Spleen (tissue), 11 donors: Measurements from ENCODE around the gene KCNG2. TPM values are rescaled to one million over a fixed set of nuclear protein-coding genes. Genes with fewer than 3 reads are reported as not detected.

Experiments
- DNase-seq: peaks from one replicate; pipeline ENCODE4 v3.0.0-alpha.2; 2020
- H3K27ac ChIP-seq, 8 donors: fragments of 200-600 bp; sonication (generic) in 7 of 8; 1 replicate in 4 of 8; 2 replicates in 4 of 8; pipeline versions ENCODE4 v1.5.0 to v1.8.0; 2016 to 2021; ENCODE audit warnings: inconsistent platforms in 4 of 8, mild to moderate bottlenecking in 4 of 8, moderate library complexity in 1 of 8
- H3K27me3 ChIP-seq, 7 donors: fragments of 200-600 bp; sonication (generic) in 6 of 7; replicated peaks in 1 of 7; 1 replicate in 4 of 7; 2 replicates in 3 of 7; pipeline versions ENCODE4 v1.5.0 to v1.8.0; 2016 to 2021; ENCODE audit warnings: inconsistent platforms in 3 of 7, mild to moderate bottlenecking in 1 of 7
- H3K36me3 ChIP-seq, 6 donors: fragments of 200-600 bp; sonication (generic) in 5 of 6; 1 replicate in 4 of 6; 2 replicates in 2 of 6; pipeline versions ENCODE4 v1.5.0 to v1.8.0; 2016 to 2021; ENCODE audit warnings: inconsistent platforms in 2 of 6
- H3K4me1 ChIP-seq, 6 donors: fragments of 200-600 bp; sonication (generic) in 5 of 6; 1 replicate in 3 of 6; 2 replicates in 3 of 6; pipeline versions ENCODE4 v1.5.0 to v1.8.0; 2016 to 2021; ENCODE audit warnings: inconsistent platforms in 3 of 6
- H3K4me3 ChIP-seq, 8 donors: fragments of 200-600 bp; sonication (generic) in 7 of 8; 1 replicate in 4 of 8; 2 replicates in 4 of 8; pipeline versions ENCODE4 v1.5.0 to v1.8.0; 2016 to 2021; ENCODE audit warnings: inconsistent platforms in 4 of 8, mild to moderate bottlenecking in 4 of 8, moderate library complexity in 2 of 8
- H3K9me3 ChIP-seq, 8 donors: fragments of 200-600 bp; sonication (generic) in 7 of 8; 1 replicate in 4 of 8; 2 replicates in 4 of 8; pipeline versions ENCODE4 v1.5.0 to v1.8.0; 2016 to 2021; ENCODE audit warnings: inconsistent platforms in 4 of 8
- POLR2A ChIP-seq, 3 donors: fragments of 450-650 bp; IDR thresholded peaks; one replicate each; pipeline ENCODE4 v1.5.1; 2017; ENCODE audit warnings: antibody characterized with exemption in 3 of 3, mild to moderate bottlenecking in 1 of 3
- POLR2AphosphoS5 ChIP-seq, 3 donors: sonication (generic); formaldehyde crosslinking; IDR thresholded peaks; one replicate each; pipeline ENCODE4 v1.5.1; 2017; ENCODE audit warnings: antibody characterized with exemption in 3 of 3
- WGBS, 5 donors: extraction: QIAGEN DNeasy Blood & Tissue Kit in 3 of 5; methylation state at CpG; one replicate each; pipeline versions ENCODE4 v1.1.5 to v1.1.7; 2013 to 2018; 5-methylcytosine and 5-hydroxymethylcytosine counted together
- intact Hi-C: fragments of 100-400 bp; cut with DNase I; formaldehyde crosslinking; loops from one replicate; pipeline ENCODE4 v1.15.0; 2023; ENCODE audit warnings: low total_unique reads
- polyA plus RNA-seq, 3 donors: library from polyadenylated mRNA; stranded (reverse); fragments of 200-250 nt; gene quantifications; one replicate each; pipeline ENCODE4 v1.2.1, GENCODE V29; 2013
- total RNA-seq, 7 donors: library from RNA; depleted of rRNA in 3 of 7; stranded (reverse); fragments of >200 nt in 3 of 7; fragmentation: NEBNext Ultra II Directional in 4 of 7; extraction: Animal tissue kit (Norgen Biotek cat#: 25700) in 4 of 7; gene quantifications; one replicate each; pipeline versions ENCODE4 v1.1.0 to v1.2.1, GENCODE V29; 2016 to 2021
- TF ChIP-seq, protein P1 (sequence below), 11 experiments: fragments of 200-600 bp in 7 of 11; fragments of 450-650 bp in 4 of 11; sonication (generic) in 4 of 11; IDR thresholded peaks in 8 of 11; conservative IDR thresholded peaks in 3 of 11; 1 replicate in 7 of 11; 2 replicates in 4 of 11; pipeline versions ENCODE4 v1.4.0 to v1.8.0; 2016 to 2021; ENCODE audit warnings: antibody characterized with exemption in 11 of 11, inconsistent platforms in 4 of 11, mild to moderate bottlenecking in 1 of 11
- donor health status: healthy with polysubstance abuse.
- donor health status: DM: no; HTN: no; CAD: no; lungs with moderate emphysema.
- donor health status: DM: no; HTN: no; CAD: no.
- donor health status: Bipolar disorder and iron deficiency.
- donor health status: healthy.
- donor health status: DM: no; HTN: no; CAD: no.
- donor health status: DM: yes; HTN: yes; CAD: no.

KCNG2 gene
- total and polyA plus RNA-seq, 10 donors: 0.15 to 3.2 (median 0.38) TPM; not detected in 1

DNA sequence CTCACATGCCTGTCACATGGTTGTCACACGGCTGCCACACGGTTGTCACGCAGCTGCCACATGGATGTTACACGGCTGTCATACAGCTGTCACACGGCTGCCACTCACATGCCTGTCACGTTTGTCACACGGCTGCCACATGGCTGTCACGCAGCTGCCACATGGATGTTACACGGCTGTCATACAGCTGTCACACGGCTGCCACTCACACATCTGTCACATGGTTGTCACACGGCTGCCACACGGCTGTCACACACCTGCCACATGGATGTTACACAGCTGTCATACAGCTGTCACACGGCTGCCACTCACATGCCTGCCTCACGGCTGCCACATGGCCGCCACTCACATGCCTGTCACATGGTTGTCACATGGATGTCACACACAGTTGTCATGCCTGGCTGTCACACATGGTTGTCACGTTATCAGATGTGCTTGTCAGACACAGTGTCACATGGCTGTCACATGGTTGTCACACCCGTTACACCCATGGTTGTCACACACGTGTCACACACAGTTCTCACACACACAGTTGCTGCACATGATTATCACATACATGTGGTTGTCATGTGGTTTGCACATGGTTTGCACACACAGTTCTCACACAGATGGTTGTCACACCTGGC is 19.4 kb downstream of the KCNG2 start:
- 89 to 98% (median 93%) methylated on average over 17 to 18 of the region's 18 CpGs for WGBS, 5 donors
- no peaks in the 10 kb centered on the region for H3K9me3 ChIP-seq
- no peak overlapping the region for H3K27ac ChIP-seq
- no peaks in the 10 kb centered on the region for H3K36me3 ChIP-seq
- DNase-seq: no peak
- TF ChIP-seq POLR2A (IDR thresholded peaks at IDR 0.05): no peak
- TF ChIP-seq, protein P1, sequence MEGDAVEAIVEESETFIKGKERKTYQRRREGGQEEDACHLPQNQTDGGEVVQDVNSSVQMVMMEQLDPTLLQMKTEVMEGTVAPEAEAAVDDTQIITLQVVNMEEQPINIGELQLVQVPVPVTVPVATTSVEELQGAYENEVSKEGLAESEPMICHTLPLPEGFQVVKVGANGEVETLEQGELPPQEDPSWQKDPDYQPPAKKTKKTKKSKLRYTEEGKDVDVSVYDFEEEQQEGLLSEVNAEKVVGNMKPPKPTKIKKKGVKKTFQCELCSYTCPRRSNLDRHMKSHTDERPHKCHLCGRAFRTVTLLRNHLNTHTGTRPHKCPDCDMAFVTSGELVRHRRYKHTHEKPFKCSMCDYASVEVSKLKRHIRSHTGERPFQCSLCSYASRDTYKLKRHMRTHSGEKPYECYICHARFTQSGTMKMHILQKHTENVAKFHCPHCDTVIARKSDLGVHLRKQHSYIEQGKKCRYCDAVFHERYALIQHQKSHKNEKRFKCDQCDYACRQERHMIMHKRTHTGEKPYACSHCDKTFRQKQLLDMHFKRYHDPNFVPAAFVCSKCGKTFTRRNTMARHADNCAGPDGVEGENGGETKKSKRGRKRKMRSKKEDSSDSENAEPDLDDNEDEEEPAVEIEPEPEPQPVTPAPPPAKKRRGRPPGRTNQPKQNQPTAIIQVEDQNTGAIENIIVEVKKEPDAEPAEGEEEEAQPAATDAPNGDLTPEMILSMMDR (IDR thresholded peaks at IDR 0.05 in 8 of 11, conservative IDR thresholded peaks at IDR 0.05 in 3 of 11): no peak
- no peak for TF ChIP-seq POLR2AphosphoS5 (IDR thresholded peaks at IDR 0.05)
- peaks cover 0 to 36% (median 0%) of the 10 kb centered on the region in 7 donors for H3K27me3 ChIP-seq
- peaks cover 6 to 35% (median 20%) of the 10 kb centered on the region in 6 donors for H3K4me1 ChIP-seq
- intact Hi-C loops: no loop called here
- no peak overlapping the region for H3K4me3 ChIP-seq

DNA sequence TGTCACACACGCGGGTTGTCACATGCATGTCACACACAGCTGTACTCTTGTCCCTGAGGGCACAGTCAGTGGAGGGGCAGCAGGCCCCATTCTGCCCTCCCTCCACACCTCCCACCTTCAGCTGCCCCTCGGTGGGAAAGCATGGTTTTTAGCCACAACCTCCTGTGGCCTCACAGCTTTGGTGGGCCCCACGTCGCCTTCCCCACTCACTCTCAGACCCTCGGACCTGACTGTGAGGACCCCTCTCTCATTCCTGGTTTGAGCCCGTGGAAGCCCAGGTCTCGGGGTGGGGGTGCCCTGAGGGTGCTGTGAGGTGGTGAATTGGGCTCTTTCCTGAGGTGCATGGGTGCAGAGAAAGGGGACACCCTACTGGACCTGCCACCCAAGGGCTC is 19.9 kb downstream of the KCNG2 start:
- H3K36me3 ChIP-seq: no peaks in the 10 kb centered on the region
- no peak overlapping the region for H3K4me3 ChIP-seq
- TF ChIP-seq, protein P1 (IDR thresholded peaks at IDR 0.05 in 8 of 11, conservative IDR thresholded peaks at IDR 0.05 in 3 of 11): no peak
- peaks cover 0 to 35% (median 0%) of the 10 kb centered on the region in 7 donors for H3K27me3 ChIP-seq
- peaks cover 6 to 30% (median 20%) of the 10 kb centered on the region in 6 donors for H3K4me1 ChIP-seq
- intact Hi-C loops: no loop called here
- H3K27ac ChIP-seq: no peak overlapping the region
- no peaks in the 10 kb centered on the region for H3K9me3 ChIP-seq
- DNase-seq: no peak
- WGBS, 5 donors: 75 to 85% (median 80%) methylated on average over 6 to 8 of the region's 8 CpGs

DNA sequence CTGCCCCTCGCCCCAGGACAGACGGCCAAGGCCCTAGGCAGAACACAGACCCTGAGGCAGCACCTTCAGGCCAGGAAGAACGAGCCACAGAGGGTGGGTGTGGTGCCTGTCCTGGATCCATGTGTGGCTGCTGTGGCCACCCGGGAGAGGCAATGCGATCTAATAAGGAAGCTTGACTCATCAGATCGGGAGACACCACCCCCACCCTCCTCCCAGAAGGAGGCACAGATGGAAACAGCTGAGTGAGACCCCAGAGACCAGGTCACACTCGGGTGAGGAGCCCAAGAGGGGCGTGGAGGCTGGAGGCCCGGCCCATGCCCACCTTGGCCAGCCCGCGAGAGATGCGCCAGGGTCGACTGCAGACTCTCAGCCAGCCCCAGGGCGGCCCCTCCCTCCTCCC is 20.3 kb downstream of the KCNG2 start:
- Histone ChIP-seq H3K4me3 (no peak overlapping the region), H3K27me3 (peaks cover 0 to 32% (median 0%) of the 10 kb centered on the region in 7 donors), H3K36me3 (no peaks in the 10 kb centered on the region), H3K27ac (no peak overlapping the region), H3K9me3 (no peaks in the 10 kb centered on the region), H3K4me1 (peaks cover 6 to 30% (median 20%) of the 10 kb centered on the region in 6 donors)
- TF ChIP-seq POLR2AphosphoS5 (IDR thresholded peaks at IDR 0.05): no peak
- no peak for TF ChIP-seq POLR2A (IDR thresholded peaks at IDR 0.05)
- TF ChIP-seq, protein P1 (IDR thresholded peaks at IDR 0.05 in 8 of 11, conservative IDR thresholded peaks at IDR 0.05 in 3 of 11): no peak
- WGBS, 5 donors: 70 to 75% (median 71%) methylated on average over 12 to 14 of the region's 14 CpGs
- intact Hi-C loops: no loop called here
- DNase-seq: no peak

DNA sequence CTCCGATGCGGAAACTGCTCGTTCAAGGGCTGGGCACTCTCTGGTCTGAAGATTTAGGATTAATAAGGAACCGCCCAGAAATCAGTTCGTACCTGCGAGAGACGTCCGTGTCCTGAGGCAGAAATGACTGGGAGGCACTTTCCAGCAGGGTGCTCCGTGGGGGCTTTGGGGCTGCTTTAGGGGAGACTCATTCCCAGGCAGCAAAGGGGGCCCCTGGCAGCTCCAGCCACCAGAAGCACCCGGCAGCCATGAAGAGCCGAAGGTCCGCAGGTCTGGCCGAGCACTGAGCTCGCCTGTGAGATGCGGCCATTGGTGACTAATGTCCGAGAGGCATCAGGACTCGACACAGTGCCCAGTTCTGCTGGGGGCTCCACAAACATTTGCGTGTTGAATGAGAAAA is 20.9 kb downstream of the KCNG2 start:
- intact Hi-C loops: no loop called here
- peaks cover 0 to 32% (median 0%) of the 10 kb centered on the region in 7 donors for H3K27me3 ChIP-seq
- H3K36me3 ChIP-seq: no peaks in the 10 kb centered on the region
- no peaks in the 10 kb centered on the region for H3K9me3 ChIP-seq
- H3K4me3 ChIP-seq: no peak overlapping the region
- H3K4me1 ChIP-seq: peaks cover 6 to 30% (median 20%) of the 10 kb centered on the region in 6 donors
- no peak overlapping the region for H3K27ac ChIP-seq
- no peak for DNase-seq
- WGBS, 5 donors: 86 to 92% (median 90%) methylated on average over 17 to 18 of the region's 18 CpGs
- TF ChIP-seq POLR2A (IDR thresholded peaks at IDR 0.05) (no peak), POLR2AphosphoS5 (IDR thresholded peaks at IDR 0.05) (no peak)
- TF ChIP-seq, protein P1 (IDR thresholded peaks at IDR 0.05 in 8 of 11, conservative IDR thresholded peaks at IDR 0.05 in 3 of 11): no peak
